ENCODE results near the gene VEGFA.

The VEGFA gene

GRCh38 chr6:43797919-43798318 lies 27.9 kb downstream of the VEGFA start:
- Histone ChIP-seq H3K4ac (ENCODE audit: low read depth, low read length) (no peak overlapping the region), H3K27me3 (ENCODE audit: insufficient read depth, low read length, poor library complexity) (no peaks in the 10 kb centered on the region), H3K79me1 (ENCODE audit: low read length) (no peaks in the 10 kb centered on the region), H3K18ac (ENCODE audit: low read length) (no peak overlapping the region), H3K4me2 (ENCODE audit: low read length) (no peak overlapping the region), H3K56ac (ENCODE audit: low read length) (no peak overlapping the region), H3K27ac (ENCODE audit: low read depth, low read length) (no peak overlapping the region), H3K23ac (ENCODE audit: low read length) (no peak overlapping the region), H3K4me3 (ENCODE audit: low read length) (no peak overlapping the region), H3K36me3 (ENCODE audit: control insufficient read depth, insufficient read depth, low read length) (no peaks in the 10 kb centered on the region), H2BK15ac (replicated peaks; ENCODE audit: low read depth) (no peak overlapping the region), H4K5ac (ENCODE audit: low read length) (no peak overlapping the region), H2AK5ac (ENCODE audit: low read length) (no peak overlapping the region), H4K8ac (ENCODE audit: low read depth, low read length) (no peak overlapping the region), H2BK120ac (ENCODE audit: low read depth, low read length) (no peak overlapping the region), H3K4me1 (ENCODE audit: control insufficient read depth, low read depth, low read length) (no peaks in the 10 kb centered on the region), H3K9ac (ENCODE audit: low read length) (no peak overlapping the region), H3K79me2 (ENCODE audit: control insufficient read depth, insufficient read depth, low read length) (no peaks in the 10 kb centered on the region), H2BK5ac (ENCODE audit: low read length) (no peak overlapping the region)
- no peak for DNase-seq
- WGBS (ENCODE audit: extremely low coverage, insufficient coverage, low lambda C conversion rate), result no CpG with 5 or more reads among the region's 11 CpGs

GRCh38 chr6:43798688-43799444 lies 28.9 kb downstream of the VEGFA start:
- H3K4ac ChIP-seq (ENCODE audit: low read depth, low read length), result no peak overlapping the region
- no peak overlapping the region for H2BK15ac ChIP-seq (replicated peaks; ENCODE audit: low read depth)
- H3K18ac ChIP-seq (ENCODE audit: low read length), result no peak overlapping the region
- H4K5ac ChIP-seq (ENCODE audit: low read length), result no peak overlapping the region
- H3K36me3 ChIP-seq (ENCODE audit: control insufficient read depth, insufficient read depth, low read length), result no peaks in the 10 kb centered on the region
- H3K27ac ChIP-seq (ENCODE audit: low read depth, low read length), result no peak overlapping the region
- H3K9ac ChIP-seq (ENCODE audit: low read length), result no peak overlapping the region
- H2BK120ac ChIP-seq (ENCODE audit: low read depth, low read length), result no peak overlapping the region
- H3K4me1 ChIP-seq (ENCODE audit: control insufficient read depth, low read depth, low read length), result no peaks in the 10 kb centered on the region
- H2AK5ac ChIP-seq (ENCODE audit: low read length), result no peak overlapping the region
- H3K4me3 ChIP-seq (ENCODE audit: low read length), result no peak overlapping the region
- H3K79me2 ChIP-seq (ENCODE audit: control insufficient read depth, insufficient read depth, low read length), result no peaks in the 10 kb centered on the region
- no peak overlapping the region for H4K8ac ChIP-seq (ENCODE audit: low read depth, low read length)
- no peaks in the 10 kb centered on the region for H3K79me1 ChIP-seq (ENCODE audit: low read length)
- no peak overlapping the region for H3K23ac ChIP-seq (ENCODE audit: low read length)
- H3K4me2 ChIP-seq (ENCODE audit: low read length), result no peak overlapping the region
- DNase-seq, result peak; percentile 65
- no peak overlapping the region for H3K56ac ChIP-seq (ENCODE audit: low read length)
- no CpG with 5 or more reads among the region's 10 CpGs for WGBS (ENCODE audit: extremely low coverage, insufficient coverage, low lambda C conversion rate)
- no peak overlapping the region for H2BK5ac ChIP-seq (ENCODE audit: low read length)
- no peaks in the 10 kb centered on the region for H3K27me3 ChIP-seq (ENCODE audit: insufficient read depth, low read length, poor library complexity)

- H3K27ac ChIP-seq (ENCODE audit: low read depth, low read length), result no peak overlapping the region
- H2BK15ac ChIP-seq (replicated peaks; ENCODE audit: low read depth), result no peak overlapping the region
- H3K18ac ChIP-seq (ENCODE audit: low read length), result no peak overlapping the region
- no peaks in the 10 kb centered on the region for H3K4me1 ChIP-seq (ENCODE audit: control insufficient read depth, low read depth, low read length)
- H3K79me1 ChIP-seq (ENCODE audit: low read length), result no peaks in the 10 kb centered on the region
- no peaks in the 10 kb centered on the region for H3K27me3 ChIP-seq (ENCODE audit: insufficient read depth, low read length, poor library complexity)
- no peak overlapping the region for H3K9ac ChIP-seq (ENCODE audit: low read length)
- H3K23ac ChIP-seq (ENCODE audit: low read length), result no peak overlapping the region
- no peak overlapping the region for H3K56ac ChIP-seq (ENCODE audit: low read length)
- no peak overlapping the region for H2BK5ac ChIP-seq (ENCODE audit: low read length)
- H3K79me2 ChIP-seq (ENCODE audit: control insufficient read depth, insufficient read depth, low read length), result no peaks in the 10 kb centered on the region
- 100% methylated on average over 1 of the region's 6 CpGs for WGBS (ENCODE audit: extremely low coverage, insufficient coverage, low lambda C conversion rate)
- DNase-seq, result no peak
- H2BK120ac ChIP-seq (ENCODE audit: low read depth, low read length), result no peak overlapping the region
- no peak overlapping the region for H4K8ac ChIP-seq (ENCODE audit: low read depth, low read length)
- H4K5ac ChIP-seq (ENCODE audit: low read length), result no peak overlapping the region
- no peak overlapping the region for H3K4me3 ChIP-seq (ENCODE audit: low read length)
- H2AK5ac ChIP-seq (ENCODE audit: low read length), result no peak overlapping the region
- no peak overlapping the region for H3K4me2 ChIP-seq (ENCODE audit: low read length)
- no peak overlapping the region for H3K4ac ChIP-seq (ENCODE audit: low read depth, low read length)
- no peaks in the 10 kb centered on the region for H3K36me3 ChIP-seq (ENCODE audit: control insufficient read depth, insufficient read depth, low read length)
Measured at GRCh38 chr6:43799551-43800297, 29.7 kb downstream of the VEGFA start.

GRCh38 chr6:43800298-43800623 lies 30.2 kb downstream of the VEGFA start:
- H3K27ac ChIP-seq (ENCODE audit: low read depth, low read length), result no peak overlapping the region
- no peak overlapping the region for H4K8ac ChIP-seq (ENCODE audit: low read depth, low read length)
- no peaks in the 10 kb centered on the region for H3K79me1 ChIP-seq (ENCODE audit: low read length)
- no peak overlapping the region for H3K4me3 ChIP-seq (ENCODE audit: low read length)
- no peak overlapping the region for H3K18ac ChIP-seq (ENCODE audit: low read length)
- no peak overlapping the region for H3K4ac ChIP-seq (ENCODE audit: low read depth, low read length)
- H3K23ac ChIP-seq (ENCODE audit: low read length), result no peak overlapping the region
- H2BK120ac ChIP-seq (ENCODE audit: low read depth, low read length), result no peak overlapping the region
- H2BK5ac ChIP-seq (ENCODE audit: low read length), result no peak overlapping the region
- H2BK15ac ChIP-seq (replicated peaks; ENCODE audit: low read depth), result no peak overlapping the region
- H2AK5ac ChIP-seq (ENCODE audit: low read length), result no peak overlapping the region
- no peak overlapping the region for H3K9ac ChIP-seq (ENCODE audit: low read length)
- H3K79me2 ChIP-seq (ENCODE audit: control insufficient read depth, insufficient read depth, low read length), result no peaks in the 10 kb centered on the region
- no peak overlapping the region for H4K5ac ChIP-seq (ENCODE audit: low read length)
- H3K56ac ChIP-seq (ENCODE audit: low read length), result no peak overlapping the region
- DNase-seq, result no peak
- no peaks in the 10 kb centered on the region for H3K36me3 ChIP-seq (ENCODE audit: control insufficient read depth, insufficient read depth, low read length)
- H3K4me2 ChIP-seq (ENCODE audit: low read length), result no peak overlapping the region
- H3K4me1 ChIP-seq (ENCODE audit: control insufficient read depth, low read depth, low read length), result no peaks in the 10 kb centered on the region
- no CpG with 5 or more reads among the region's 3 CpGs for WGBS (ENCODE audit: extremely low coverage, insufficient coverage, low lambda C conversion rate)
- H3K27me3 ChIP-seq (ENCODE audit: insufficient read depth, low read length, poor library complexity), result no peaks in the 10 kb centered on the region

- DNase-seq, result no peak
- Histone ChIP-seq H2AK5ac (ENCODE audit: low read length) (no peak overlapping the region), H3K36me3 (ENCODE audit: control insufficient read depth, insufficient read depth, low read length) (no peaks in the 10 kb centered on the region), H2BK5ac (ENCODE audit: low read length) (no peak overlapping the region), H2BK15ac (replicated peaks; ENCODE audit: low read depth) (no peak overlapping the region), H3K18ac (ENCODE audit: low read length) (no peak overlapping the region), H3K27me3 (ENCODE audit: insufficient read depth, low read length, poor library complexity) (no peaks in the 10 kb centered on the region), H3K9ac (ENCODE audit: low read length) (no peak overlapping the region), H3K23ac (ENCODE audit: low read length) (no peak overlapping the region), H3K4me1 (ENCODE audit: control insufficient read depth, low read depth, low read length) (no peaks in the 10 kb centered on the region), H4K8ac (ENCODE audit: low read depth, low read length) (no peak overlapping the region), H2BK120ac (ENCODE audit: low read depth, low read length) (no peak overlapping the region), H3K79me2 (ENCODE audit: control insufficient read depth, insufficient read depth, low read length) (no peaks in the 10 kb centered on the region), H3K27ac (ENCODE audit: low read depth, low read length) (no peak overlapping the region), H3K4me3 (ENCODE audit: low read length) (no peak overlapping the region), H4K5ac (ENCODE audit: low read length) (no peak overlapping the region), H3K4me2 (ENCODE audit: low read length) (no peak overlapping the region), H3K79me1 (ENCODE audit: low read length) (no peaks in the 10 kb centered on the region), H3K56ac (ENCODE audit: low read length) (no peak overlapping the region), H3K4ac (ENCODE audit: low read depth, low read length) (no peak overlapping the region)
- no CpG with 5 or more reads among the region's 10 CpGs for WGBS (ENCODE audit: extremely low coverage, insufficient coverage, low lambda C conversion rate)
Measured at GRCh38 chr6:43800746-43801494, 30.9 kb downstream of the VEGFA start.

All from mesendoderm (in vitro differentiated cells).